Liver (tissue), 9 donors: Measurements from ENCODE around the gene PRSS27. TPM values are rescaled to one million over a fixed set of nuclear protein-coding genes. Genes with fewer than 3 reads are reported as not detected.

ENCODE experiments used
- DNase-seq: peaks from one replicate; pipeline ENCODE4 v3.0.0-alpha.2; 2017; ENCODE audit warnings: low spot score
- H3K27ac ChIP-seq, 2 donors: one replicate each; pipeline ENCODE4 v1.7.0; 2013; ENCODE audit warnings: inconsistent platforms in 2 of 2, low read length in 2 of 2, control low read depth in 1 of 2, low read depth in 1 of 2, mild to moderate bottlenecking in 1 of 2
- H3K27me3 ChIP-seq, 4 donors: one replicate each; pipeline versions ENCODE4 v1.6.1 to v1.7.0; 2013; ENCODE audit warnings: low read length in 3 of 4, inconsistent platforms in 1 of 4, mild to moderate bottlenecking in 1 of 4, moderate library complexity in 1 of 4; ENCODE audit not compliant: control insufficient read depth in 4 of 4, insufficient read depth in 4 of 4
- H3K36me3 ChIP-seq, 4 donors: one replicate each; pipeline versions ENCODE4 v1.6.1 to v1.7.0; 2013; ENCODE audit warnings: low read length in 3 of 4, mild to moderate bottlenecking in 3 of 4, low read depth in 1 of 4, moderate library complexity in 1 of 4; ENCODE audit not compliant: control insufficient read depth in 4 of 4, insufficient read depth in 3 of 4
- H3K4me1 ChIP-seq, 4 donors: one replicate each; pipeline versions ENCODE4 v1.6.1 to v1.7.0; 2013; ENCODE audit warnings: low read length in 3 of 4, mild to moderate bottlenecking in 3 of 4, moderate library complexity in 1 of 4; ENCODE audit not compliant: control insufficient read depth in 4 of 4, insufficient read depth in 4 of 4
- H3K4me3 ChIP-seq, 3 donors: one replicate each; pipeline versions ENCODE4 v1.6.1 to v1.7.0; 2013; ENCODE audit warnings: low read length in 3 of 3, control low read depth in 1 of 3, low read depth in 1 of 3, mild to moderate bottlenecking in 1 of 3
- H3K9ac ChIP-seq, 2 donors: one replicate each; pipeline ENCODE4 v1.7.0; 2013; ENCODE audit warnings: low read length in 2 of 2, mild to moderate bottlenecking in 2 of 2, moderate library complexity in 2 of 2, control low read depth in 1 of 2, low read depth in 1 of 2
- H3K9me3 ChIP-seq, 4 donors: one replicate each; pipeline versions ENCODE4 v1.6.1 to v1.7.0; 2013; ENCODE audit warnings: low read length in 3 of 4; ENCODE audit not compliant: control insufficient read depth in 4 of 4
- EGR1 ChIP-seq, 2 donors: IDR thresholded peaks; 2 replicates each; pipeline ENCODE4 v1.6.1; 2016 to 2018; ENCODE audit warnings: antibody characterized with exemption in 2 of 2, low read depth in 2 of 2
- FOXA1 ChIP-seq: IDR thresholded peaks from 2 replicates; pipeline ENCODE4 v1.6.1; 2016; ENCODE audit warnings: antibody characterized with exemption
- FOXA2 ChIP-seq: IDR thresholded peaks from 2 replicates; pipeline ENCODE4 v1.6.1; 2016; ENCODE audit warnings: antibody characterized with exemption
- HNF4A ChIP-seq, 2 donors: conservative IDR thresholded peaks; 2 replicates each; pipeline ENCODE4 v1.6.1; 2016; ENCODE audit warnings: antibody characterized with exemption in 2 of 2, mild to moderate bottlenecking in 2 of 2
- HNF4G ChIP-seq: IDR thresholded peaks from 2 replicates; pipeline ENCODE4 v1.6.1; 2016; ENCODE audit warnings: antibody characterized with exemption
- JUND ChIP-seq, 2 donors: IDR thresholded peaks; 2 replicates each; pipeline ENCODE4 v1.6.1; 2016; ENCODE audit warnings: antibody characterized with exemption in 2 of 2
- NR2F2 ChIP-seq: IDR thresholded peaks from 2 replicates; pipeline ENCODE4 v1.6.1; 2016; ENCODE audit warnings: antibody characterized with exemption
- RAD21 ChIP-seq, 2 donors: IDR thresholded peaks; 2 replicates each; pipeline ENCODE4 v1.6.1; 2016; ENCODE audit warnings: antibody characterized with exemption in 2 of 2, mild to moderate bottlenecking in 2 of 2
- REST ChIP-seq: IDR thresholded peaks from 2 replicates; pipeline ENCODE4 v1.6.1; 2016; ENCODE audit warnings: antibody characterized with exemption, mild to moderate bottlenecking
- RXRA ChIP-seq, 2 donors: IDR thresholded peaks; 2 replicates each; pipeline ENCODE4 v1.6.1; 2017 to 2018; ENCODE audit warnings: antibody characterized with exemption in 2 of 2, mild to moderate bottlenecking in 1 of 2
- SP1 ChIP-seq: IDR thresholded peaks from 2 replicates; pipeline ENCODE4 v1.6.1; 2018; ENCODE audit warnings: antibody characterized with exemption, mild to moderate bottlenecking
- YY1 ChIP-seq: IDR thresholded peaks from 2 replicates; pipeline ENCODE4 v1.6.1; 2016; ENCODE audit warnings: antibody characterized with exemption, mild to moderate bottlenecking
- WGBS: extraction: QIAGEN DNeasy Blood & Tissue Kit; methylation state at CpG from one replicate; pipeline ENCODE4 v1.1.7; 2013; 5-methylcytosine and 5-hydroxymethylcytosine counted together
- polyA plus RNA-seq, 2 donors: library from polyadenylated mRNA; stranded (reverse) in 1 of 2; unstranded in 1 of 2; fragments of 200-250 nt in 1 of 2; fragments of >200 nt in 1 of 2; fragmentation: Nextera tagmentation in 1 of 2; extraction: Ambion mirVana in 1 of 2; gene quantifications; one replicate each; pipeline versions ENCODE4 v1.2.1 to v1.2.3, GENCODE V29; 2013 to 2015
- total RNA-seq, 2 donors: library from RNA; depleted of rRNA; stranded (reverse); fragments of >200 nt; gene quantifications; one replicate each; pipeline ENCODE4 v1.2.3, GENCODE V29; 2014
- donor health status: healthy.
- donor health status: healthy.
- donor health status: healthy.
- donor health status: healthy.
- donor health status: healthy.

Gene PRSS27
- total and polyA plus RNA-seq, 4 donors = 0.05 to 1.5 (median 0.22) TPM; not detected in 1

GRCh38 chr16:2748757-2749455, 28.9 kb upstream of the PRSS27 start:
- no peak overlapping the region for H3K27ac ChIP-seq
- peaks cover 0 to 13% (median 4%) of the 10 kb centered on the region in 4 donors for H3K4me1 ChIP-seq
- H3K36me3 ChIP-seq = no peaks in the 10 kb centered on the region
- WGBS = 91% methylated on average over 7 of the region's 7 CpGs
- no peak for DNase-seq
- no peak for TF ChIP-seq JUND (IDR thresholded peaks at IDR 0.05)
- no peak for TF ChIP-seq FOXA2
- no peak for TF ChIP-seq SP1
- no peak for TF ChIP-seq HNF4G
- no peak for TF ChIP-seq FOXA1
- TF ChIP-seq YY1 = no peak
- no peak for TF ChIP-seq EGR1 (IDR thresholded peaks at IDR 0.05; ENCODE audit: low read depth in 2 of 2)
- TF ChIP-seq REST = no peak
- TF ChIP-seq RXRA (IDR thresholded peaks at IDR 0.05) = no peak
- no peak for TF ChIP-seq HNF4A (conservative IDR thresholded peaks at IDR 0.05)
- no peak for TF ChIP-seq NR2F2
- TF ChIP-seq RAD21 (IDR thresholded peaks at IDR 0.05) = no peak
- no peak overlapping the region for H3K4me3 ChIP-seq
- H3K9ac ChIP-seq = no peak overlapping the region
- no peaks in the 10 kb centered on the region for H3K9me3 ChIP-seq
- H3K27me3 ChIP-seq = no peaks in the 10 kb centered on the region

DNA sequence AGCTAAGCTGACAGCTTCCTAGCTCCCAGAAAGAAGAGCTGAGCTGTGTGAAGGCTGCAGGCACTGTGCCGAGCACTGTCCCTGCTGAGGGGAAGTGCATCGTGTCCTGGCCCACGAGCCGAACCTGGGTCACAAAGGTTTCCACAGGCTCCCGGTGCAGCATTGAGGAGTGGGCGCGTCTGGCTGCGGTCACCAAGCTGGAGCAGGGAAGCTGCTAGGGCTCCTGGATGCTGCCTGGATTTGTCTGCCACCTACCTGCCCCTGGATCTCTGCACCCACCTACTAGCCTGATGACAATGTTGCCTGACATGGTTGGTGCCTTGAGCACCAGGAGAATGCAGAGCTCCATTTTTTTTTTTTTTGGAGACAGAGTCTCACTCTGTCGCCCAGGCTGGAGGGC, 25.9 kb upstream of the PRSS27 start:
- Histone ChIP-seq H3K9me3 (no peaks in the 10 kb centered on the region), H3K9ac (no peak overlapping the region), H3K4me1 (no peaks in the 10 kb centered on the region), H3K36me3 (no peaks in the 10 kb centered on the region), H3K4me3 (no peak overlapping the region), H3K27me3 (no peaks in the 10 kb centered on the region), H3K27ac (no peak overlapping the region)
- TF ChIP-seq REST (no peak), JUND (IDR thresholded peaks at IDR 0.05) (no peak)
- DNase-seq = no peak
- WGBS = 89% methylated on average over 9 of the region's 9 CpGs
